ENCODE data around the gene MAGED1.

- TF ChIP-seq YY1 (IDR thresholded peaks at IDR 0.05; ENCODE audit: low read depth) (no peak), EZH2phosphoT487 (IDR thresholded peaks at IDR 0.05; ENCODE audit: borderline replicate concordance, low read depth) (no peak), POLR2AphosphoS5 (IDR thresholded peaks at IDR 0.05; ENCODE audit: low read depth, low read length) (no peak), MXI1 (IDR thresholded peaks at IDR 0.05; ENCODE audit: low read depth, low read length) (no peak), USF2 (IDR thresholded peaks at IDR 0.05; ENCODE audit: borderline replicate concordance, low read depth, low read length) (no peak), RFX5 (IDR thresholded peaks at IDR 0.05; ENCODE audit: low read length) (no peak), SMC3 (IDR thresholded peaks at IDR 0.05; ENCODE audit: low read depth, low read length) (peak; percentile 58)
- TF ChIP-seq, protein P1, sequence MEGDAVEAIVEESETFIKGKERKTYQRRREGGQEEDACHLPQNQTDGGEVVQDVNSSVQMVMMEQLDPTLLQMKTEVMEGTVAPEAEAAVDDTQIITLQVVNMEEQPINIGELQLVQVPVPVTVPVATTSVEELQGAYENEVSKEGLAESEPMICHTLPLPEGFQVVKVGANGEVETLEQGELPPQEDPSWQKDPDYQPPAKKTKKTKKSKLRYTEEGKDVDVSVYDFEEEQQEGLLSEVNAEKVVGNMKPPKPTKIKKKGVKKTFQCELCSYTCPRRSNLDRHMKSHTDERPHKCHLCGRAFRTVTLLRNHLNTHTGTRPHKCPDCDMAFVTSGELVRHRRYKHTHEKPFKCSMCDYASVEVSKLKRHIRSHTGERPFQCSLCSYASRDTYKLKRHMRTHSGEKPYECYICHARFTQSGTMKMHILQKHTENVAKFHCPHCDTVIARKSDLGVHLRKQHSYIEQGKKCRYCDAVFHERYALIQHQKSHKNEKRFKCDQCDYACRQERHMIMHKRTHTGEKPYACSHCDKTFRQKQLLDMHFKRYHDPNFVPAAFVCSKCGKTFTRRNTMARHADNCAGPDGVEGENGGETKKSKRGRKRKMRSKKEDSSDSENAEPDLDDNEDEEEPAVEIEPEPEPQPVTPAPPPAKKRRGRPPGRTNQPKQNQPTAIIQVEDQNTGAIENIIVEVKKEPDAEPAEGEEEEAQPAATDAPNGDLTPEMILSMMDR (IDR thresholded peaks at IDR 0.05): peak; percentile 65
Measured at GRCh38 chrX:51860679-51861078, 32.7 kb upstream of the MAGED1 start.

All from SK-N-SH (cell line).